ENCODE results near the gene ZFP92.

DNA sequence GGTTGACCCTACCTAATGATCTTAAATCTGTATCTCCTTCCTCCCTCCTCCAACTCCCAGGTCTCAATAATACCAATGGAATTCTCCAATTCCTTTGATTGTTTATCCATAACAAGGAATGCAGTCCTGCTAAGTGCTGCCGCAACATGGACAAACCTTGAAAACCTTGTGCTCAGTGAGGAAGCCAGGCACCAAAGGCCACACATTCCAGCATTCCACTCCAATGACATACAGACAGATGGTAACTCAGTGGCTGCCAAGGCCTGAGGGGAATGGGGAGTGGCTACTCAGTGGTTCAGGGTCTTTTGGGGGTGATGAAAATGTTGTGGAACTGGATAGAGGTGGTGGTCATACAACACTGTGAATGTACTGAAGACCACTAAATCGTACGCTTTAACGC is 48.7 kb downstream of the ZFP92 start:
- TF ChIP-seq CTCF (conservative IDR thresholded peaks at IDR 0.05 in 1 of 2, IDR thresholded peaks at IDR 0.05 in 1 of 2; ENCODE audit: low read depth in 1 of 2, low read length in 2 of 2): no peak
- TF ChIP-seq EZH2 (IDR thresholded peaks at IDR 0.05; ENCODE audit: low read length, missing control alignments): no peak
